GM21619 (cell line): ENCODE measurements around the gene CAMK4.
"Not testable (repeated sequence)": the region's sequence is repeated elsewhere in the genome, so short reads cannot be mapped to it uniquely, and the experiment has no call there.

Experiments
- ATAC-seq: cut with Tn5 transposase; IDR thresholded peaks from one replicate; pipeline ENCODE4 v1.9.1; 2021; ENCODE audit not compliant: unreplicated experiment

The CAMK4 gene

DNA sequence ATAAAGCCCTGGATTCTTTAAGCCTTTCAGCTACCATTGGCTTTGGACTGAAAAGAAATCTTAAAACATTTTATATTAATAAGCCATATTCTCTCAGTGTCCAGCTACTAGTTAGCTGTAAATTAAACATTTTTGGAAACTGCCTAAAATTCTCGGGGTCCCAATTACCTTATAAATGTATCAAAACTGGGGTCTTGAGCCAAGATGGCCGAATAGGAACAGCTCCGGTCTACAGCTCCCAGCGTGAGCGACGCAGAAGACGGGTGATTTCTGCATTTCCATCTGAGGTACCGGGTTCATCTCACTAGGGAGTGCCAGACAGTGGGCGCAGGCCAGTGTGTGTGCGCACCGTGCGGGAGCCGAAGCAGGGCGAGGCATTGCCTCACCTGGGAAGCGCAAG, 77.9 kb downstream of the CAMK4 start:
- not testable (repeated sequence) for ATAC-seq

DNA sequence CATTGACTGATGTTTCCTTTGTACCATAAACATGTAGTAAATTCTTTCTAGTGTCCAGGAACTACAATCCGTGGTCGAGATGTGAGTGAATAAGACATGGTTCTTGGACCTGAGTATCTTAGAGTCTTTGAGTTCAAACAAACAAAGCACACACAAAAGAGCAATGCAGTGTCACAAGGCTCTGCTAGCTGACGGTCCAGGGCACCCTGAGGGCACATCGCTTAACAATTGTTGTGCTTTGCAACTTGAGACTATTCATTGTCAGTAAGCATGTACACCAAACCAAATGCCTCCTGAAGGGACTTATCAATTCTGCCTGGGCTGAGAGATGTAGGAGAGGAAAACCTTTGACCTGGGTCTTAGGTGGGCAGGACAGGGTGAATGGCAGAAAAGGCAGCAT, 84.8 kb downstream of the CAMK4 start:
- ATAC-seq: no peak

DNA sequence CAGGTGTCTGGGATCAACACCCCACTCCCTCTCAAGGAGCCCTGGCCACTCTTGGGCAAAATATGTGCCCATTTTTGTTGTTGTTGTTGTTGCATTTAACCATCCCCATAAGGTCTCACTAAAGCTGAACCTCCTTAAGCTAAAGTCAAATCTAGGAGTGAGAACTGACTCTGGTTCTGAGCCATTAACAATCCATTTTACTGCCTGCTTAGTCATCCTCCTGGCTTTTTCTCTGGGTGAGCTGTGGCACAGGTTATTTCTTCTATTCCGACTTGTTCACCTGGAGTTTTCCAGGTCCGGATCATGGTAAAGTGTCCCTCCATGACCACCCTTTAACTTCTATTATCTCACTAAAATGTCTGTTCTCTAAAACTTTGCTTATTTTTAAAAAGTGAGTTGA, 85.2 kb downstream of the CAMK4 start:
- no peak for ATAC-seq

DNA sequence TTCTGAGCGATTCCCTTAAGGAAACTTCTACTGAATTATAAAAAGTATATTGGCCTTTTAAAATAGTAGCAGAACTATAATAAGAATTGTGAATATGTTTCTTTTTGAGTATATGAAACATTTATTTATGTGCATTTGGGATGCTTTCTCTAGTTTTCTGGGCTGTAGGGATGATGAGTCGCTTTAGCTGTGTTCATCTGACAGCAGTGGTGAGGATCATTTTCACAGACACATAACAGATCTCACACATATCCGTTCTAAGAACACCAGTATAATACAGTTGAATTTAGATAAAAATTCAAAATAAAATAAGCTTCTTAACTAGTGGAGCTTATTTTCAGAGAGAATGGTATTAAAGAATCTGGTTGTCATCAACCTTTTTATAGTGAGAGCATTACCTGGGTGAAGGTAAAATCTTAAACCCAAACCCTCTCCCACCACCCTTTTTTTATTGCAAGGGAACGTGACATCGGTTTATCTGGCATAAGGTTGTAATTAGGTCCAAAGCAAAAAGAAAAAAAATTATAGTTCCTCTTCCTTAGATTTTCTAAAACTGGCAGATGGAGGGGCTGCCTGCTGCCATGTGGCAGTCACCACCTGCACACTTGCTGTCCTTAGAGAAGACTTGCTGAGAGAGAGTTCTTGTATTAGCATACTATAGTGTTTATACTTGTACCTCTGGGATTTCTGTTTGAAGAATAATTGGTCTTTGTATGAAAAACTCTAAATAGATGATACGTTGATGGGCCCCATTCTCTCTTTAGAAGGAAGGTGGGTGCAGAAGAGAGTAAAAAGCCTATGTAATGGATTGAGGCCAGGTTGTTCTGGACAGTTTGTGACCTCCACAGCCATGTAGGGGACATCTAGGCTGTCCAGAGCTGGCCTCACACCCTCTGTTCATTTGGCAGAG, 86.8 kb downstream of the CAMK4 start:
- ATAC-seq: no peak

DNA sequence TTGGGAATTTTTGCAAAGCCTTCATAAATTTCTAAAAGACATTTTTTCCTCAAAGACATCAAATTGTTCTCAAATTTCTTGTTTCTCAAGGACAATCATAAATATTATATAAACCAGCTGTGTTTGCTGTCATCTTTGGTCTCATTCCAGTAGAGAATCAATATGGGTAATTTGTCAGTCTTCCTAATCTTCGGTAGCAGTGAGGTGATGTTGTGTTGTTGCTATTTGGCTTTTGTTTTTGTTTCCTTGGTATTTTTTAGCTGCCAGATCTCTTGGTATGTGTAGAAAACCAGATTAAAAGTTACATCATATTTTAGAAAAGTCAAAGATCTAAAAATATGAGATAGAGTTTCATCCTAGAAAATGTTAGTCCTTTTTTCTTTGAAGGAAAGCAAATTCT, 87.5 kb downstream of the CAMK4 start:
- no peak for ATAC-seq

DNA sequence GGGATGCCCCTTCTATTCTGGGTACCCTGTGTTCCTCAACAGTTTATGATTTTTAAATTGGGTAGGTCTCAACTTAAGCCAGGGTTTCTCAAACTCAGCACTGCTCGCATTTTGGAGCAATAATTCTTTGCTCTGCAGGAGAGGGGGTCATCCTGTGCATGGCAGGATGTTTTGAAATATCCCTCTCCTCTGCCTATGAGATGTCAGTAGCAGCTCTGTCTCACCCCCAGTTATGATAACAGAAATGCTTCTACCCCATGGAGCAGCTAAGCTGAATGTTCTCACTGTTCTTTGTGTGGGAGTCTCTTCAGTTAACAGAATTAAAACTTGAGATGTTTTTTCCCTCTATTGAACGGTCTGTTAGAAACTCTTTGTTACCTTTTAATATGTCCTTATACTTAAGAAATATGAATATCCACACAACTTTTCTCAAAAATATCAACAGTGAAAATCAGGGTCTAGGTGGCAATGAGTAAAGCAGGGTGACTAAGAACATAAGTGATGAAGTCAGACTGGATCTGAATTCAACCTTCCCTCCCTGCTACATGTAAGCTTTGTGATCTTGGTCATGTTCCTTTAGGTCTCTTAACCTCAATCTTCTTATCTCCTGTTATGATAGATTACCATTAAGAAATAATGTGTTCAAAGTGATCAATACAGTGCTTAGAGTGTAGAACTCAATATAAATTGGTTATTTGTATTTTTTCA, 89.0 kb downstream of the CAMK4 start:
- peak; percentile 57 for ATAC-seq

DNA sequence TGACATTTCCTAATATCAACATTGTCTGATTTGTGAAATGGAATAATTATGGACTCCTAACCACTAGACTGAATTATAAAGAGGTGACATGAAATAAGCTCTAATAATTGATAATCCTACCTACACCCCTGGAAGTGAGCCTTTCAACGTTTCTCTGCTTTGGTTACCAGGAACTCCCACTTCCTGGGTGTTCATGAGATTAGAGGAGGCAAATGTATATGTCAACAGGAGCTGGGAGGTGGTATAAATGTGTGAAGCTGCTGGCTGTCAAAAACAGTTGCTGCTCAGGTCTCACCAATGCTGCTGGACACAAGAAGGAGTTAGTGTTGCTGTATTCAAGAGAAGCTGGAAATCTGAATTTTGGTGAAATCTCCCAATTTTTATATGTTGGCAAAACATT, 96.8 kb downstream of the CAMK4 start:
- no peak for ATAC-seq

DNA sequence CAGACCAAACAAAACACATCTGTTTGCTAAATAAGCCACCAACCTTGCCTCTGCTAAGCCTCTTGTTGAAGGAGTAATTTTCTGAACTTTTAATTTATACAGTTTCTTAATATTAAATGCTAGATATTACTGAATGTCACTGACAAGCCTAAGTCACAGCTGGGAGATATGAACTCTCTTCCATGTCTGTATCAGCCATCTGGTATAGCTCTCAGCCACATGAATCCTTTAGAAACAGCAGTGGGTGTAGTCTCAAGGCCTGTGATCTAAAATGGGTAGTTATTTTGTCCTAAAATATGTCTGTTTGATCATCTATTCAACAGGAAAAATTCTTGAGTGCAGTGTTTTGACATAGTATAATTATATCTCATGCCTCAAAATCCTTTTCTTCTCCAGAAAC, 97.2 kb downstream of the CAMK4 start:
- no peak for ATAC-seq

DNA sequence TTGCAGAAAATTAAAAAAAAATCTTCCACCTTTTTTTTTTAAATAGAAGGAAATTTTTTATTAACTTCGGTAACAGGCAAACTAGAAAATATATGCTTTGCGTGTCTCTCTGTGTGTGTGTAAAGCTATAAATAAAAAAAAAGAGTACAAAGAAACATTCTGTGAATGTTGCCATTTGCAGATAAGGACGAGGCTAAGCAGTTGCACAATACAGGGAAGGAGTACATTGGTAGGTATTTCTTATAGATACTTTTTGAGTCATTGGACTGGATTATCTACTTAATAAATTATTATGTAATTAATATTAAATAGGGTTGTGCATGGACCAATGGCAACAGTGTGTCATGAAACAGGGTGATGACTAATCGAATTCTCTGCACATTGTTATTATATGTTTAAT, 102.4 kb downstream of the CAMK4 start:
- no peak for ATAC-seq

DNA sequence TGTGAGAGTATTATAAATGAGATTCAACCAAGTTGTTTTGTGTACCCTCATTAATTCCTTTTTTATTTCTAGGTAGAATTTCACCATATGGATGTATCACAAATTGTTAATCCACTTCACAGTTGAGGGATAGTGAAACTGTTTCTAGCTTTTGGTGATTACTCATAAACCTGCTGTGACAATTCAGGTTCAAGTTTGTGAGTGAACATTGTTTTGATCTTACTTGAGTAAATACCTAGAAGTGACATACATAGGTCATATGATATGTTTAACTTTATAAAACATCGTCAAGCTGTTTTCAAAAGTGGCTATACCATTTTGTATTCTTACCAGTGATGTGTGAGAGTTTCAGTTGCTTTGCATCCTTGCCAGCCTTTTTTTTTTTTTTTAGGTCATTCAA, 112.9 kb downstream of the CAMK4 start:
- no peak for ATAC-seq

DNA sequence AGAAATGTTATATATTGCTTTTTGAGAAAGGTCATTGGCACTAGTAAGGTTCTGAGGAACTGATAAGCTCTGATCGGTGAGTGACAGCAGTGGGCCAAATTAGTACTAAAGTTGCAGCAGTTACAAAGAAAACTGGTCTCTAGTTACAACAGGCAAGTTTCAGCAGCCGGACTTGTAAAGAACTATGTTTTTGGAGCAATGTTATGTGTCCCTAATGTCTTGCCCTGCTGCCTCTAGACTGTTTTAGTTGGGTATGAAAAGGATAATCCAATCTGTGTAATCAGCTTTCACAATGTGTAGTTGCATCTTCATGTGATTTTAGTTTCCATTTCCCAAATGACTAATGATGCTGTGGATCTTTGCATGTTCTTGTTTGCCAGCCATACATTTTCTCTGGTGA, 113.5 kb downstream of the CAMK4 start:
- peak; percentile 60 for ATAC-seq

DNA sequence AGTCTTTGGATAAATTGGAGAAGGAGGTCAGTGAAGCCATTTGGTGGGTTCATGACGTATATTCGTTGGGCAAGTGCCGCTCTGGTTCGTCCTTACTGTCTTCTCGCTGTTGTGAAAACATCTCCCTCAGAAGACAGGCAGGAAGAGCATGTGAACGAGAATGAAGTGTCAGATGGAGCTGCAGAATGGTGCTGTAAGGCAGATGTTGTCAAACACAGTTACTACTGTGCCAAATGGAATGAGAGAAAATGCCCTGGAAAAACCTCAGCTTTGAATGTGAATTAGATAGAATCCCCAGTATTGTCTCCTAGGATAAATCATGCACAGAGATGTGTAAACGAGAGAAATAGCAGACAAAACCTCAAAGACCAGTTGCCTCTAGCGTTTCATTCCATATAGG, 121.5 kb downstream of the CAMK4 start:
- no peak for ATAC-seq

DNA sequence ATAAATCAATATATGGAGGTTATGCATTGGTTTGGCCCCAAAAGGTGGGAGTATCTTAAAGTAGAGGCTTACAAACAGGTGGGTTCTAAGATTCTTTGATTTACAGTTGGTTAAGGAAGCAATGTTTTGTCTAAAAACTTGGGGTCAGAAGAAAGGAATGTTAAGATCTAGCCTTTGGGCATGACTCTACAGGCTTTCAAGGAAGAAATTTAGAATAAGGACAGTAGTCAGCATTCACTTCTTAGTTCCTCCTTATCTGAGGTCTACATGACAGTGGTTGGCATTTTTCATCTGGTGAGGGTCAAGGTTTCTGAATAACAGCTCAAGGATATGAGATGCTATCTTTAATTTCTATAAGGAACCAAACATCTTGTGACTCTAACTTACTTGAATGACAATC, 122.8 kb downstream of the CAMK4 start:
- ATAC-seq: no peak

DNA sequence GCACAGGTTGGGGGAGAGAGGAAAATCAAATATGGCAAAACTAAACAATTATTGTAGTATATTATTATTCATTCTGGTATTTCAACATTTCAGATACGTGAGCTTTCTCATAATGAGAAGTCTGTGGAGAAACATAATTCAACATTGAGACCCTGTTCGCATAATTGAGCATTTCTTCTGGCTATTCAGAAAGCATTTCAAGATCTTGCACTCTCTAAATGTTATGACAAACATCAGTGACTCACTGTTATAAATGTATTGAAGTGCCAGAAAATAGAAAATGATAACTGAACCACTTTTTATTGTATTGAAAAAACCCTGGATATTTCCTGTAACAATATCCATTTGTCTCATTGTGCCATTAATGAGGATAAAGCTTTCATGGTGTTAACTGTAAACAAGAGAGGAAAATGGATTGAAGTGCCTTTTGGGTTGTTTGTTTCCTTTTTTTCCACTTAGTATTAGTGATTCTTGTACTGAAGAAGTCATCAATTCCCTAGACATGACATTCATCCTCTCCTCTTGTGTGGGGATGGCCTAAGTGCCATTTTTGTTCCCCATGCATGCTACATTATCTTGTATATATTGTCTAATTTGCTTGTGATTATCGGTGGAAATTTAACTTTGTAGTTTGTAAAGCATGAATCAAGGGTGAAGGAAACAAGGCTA, 124.6 kb downstream of the CAMK4 start:
- no peak for ATAC-seq

DNA sequence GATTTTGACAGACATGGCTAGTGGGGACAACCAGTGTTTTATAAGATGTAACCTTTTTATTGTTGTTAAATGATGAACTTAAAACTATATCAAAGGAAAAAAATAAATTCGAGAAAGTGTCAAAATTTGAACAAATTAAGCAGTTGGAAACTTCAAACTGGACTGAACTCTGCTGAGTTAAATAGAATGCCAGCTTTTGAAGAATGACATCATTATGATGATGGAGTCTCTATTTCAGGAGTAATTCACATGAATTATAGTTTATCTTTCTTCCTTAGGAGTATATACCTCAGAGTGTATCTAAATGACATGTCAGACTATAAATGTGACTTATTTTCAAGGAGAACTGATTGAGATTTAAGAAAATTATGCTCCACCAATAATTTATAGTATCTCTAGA, 125.2 kb downstream of the CAMK4 start:
- ATAC-seq: no peak

DNA sequence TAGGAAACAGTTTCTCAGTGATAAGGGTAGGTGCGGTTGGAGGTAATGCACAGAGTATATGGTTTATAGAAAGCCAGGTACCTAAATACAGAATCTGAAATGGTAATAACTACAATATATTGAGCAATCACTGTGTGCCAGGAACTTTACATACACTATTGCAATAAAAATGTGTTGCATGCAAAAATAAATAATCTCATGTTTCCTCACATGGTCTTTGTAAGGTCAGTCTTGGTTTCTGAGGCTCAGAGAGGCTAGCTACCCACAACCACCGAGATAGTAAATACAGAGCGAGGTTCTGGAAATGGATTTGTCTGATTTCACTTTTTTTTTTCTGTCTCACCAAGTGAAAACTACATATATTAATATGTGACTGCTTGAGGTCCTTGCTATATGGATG, 128.9 kb downstream of the CAMK4 start:
- no peak for ATAC-seq

DNA sequence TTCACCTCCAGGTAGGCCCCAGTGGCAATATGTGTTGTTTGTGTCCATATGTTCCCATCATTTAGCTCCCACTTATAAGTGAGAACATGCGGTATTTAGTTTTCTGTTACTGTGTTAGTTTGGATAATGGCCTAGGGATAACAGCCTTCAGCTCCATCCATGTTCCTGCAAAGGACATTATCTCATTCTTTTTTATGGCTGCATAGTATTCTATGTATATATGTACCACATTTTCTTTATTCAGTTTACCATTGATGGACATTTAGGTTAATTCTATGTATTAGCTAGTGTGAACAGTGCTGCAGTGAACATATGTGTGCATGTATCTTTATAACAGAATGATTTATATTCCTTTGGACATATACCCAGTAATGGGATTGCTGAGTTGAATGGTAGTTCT, 134.5 kb downstream of the CAMK4 start:
- ATAC-seq: not testable (repeated sequence)

DNA sequence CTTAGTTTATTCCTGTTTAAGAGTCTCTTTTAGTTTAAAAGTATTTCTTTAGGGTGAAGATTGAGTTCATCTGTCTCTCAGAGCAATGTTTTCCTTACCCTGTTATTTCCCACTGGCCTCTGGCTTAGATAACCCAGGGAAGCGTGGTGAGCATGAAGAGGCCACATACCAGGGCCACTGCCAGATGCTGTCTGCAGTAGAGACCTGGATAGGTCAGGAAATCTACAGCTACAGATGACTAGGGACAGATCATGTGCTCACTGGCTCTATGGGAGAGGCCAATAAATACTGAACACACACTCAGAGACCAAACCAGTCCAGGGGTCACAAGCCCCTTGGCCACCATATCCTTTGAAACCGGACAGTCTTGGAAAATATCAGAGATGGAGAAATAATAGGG, 136.0 kb downstream of the CAMK4 start:
- no peak for ATAC-seq

DNA sequence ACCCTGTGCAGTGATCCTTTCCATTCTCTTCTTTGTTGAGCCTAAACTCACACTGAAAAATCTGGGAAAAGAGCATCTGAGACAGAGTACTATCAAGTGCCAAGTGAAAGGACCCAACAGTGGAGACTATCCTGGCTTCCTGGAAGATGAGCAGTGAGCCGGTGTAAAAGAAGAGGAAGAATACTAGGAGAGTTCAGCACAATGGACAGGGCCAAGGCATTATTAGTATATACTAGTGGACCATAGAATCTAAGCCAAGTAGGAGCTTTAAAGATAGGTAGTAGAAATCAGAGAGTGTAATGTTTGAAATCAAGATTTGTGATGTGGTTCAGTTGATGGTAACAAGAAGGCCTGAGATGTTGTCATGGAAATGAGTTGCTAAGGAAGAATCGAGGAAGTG, 140.8 kb downstream of the CAMK4 start:
- no peak for ATAC-seq

DNA sequence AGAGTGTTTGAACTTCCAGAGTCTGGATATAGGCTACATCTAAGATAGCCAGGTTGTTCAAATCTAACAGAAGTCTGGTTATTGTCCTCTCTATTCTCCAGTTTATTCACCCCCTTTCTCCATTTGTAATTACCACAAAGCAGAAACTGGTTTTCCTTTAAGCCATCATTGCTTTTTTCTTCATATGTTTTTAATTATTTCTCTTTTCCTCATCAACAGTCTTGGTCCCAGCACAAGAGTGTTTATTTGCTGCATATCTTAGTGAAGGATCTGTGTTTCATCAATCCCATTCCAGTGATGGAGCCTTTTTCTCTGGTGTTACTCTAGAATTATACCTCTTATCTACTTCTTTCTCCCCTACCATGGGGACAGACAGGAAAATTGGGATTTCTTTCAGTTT, 142.2 kb downstream of the CAMK4 start:
- ATAC-seq: no peak

DNA sequence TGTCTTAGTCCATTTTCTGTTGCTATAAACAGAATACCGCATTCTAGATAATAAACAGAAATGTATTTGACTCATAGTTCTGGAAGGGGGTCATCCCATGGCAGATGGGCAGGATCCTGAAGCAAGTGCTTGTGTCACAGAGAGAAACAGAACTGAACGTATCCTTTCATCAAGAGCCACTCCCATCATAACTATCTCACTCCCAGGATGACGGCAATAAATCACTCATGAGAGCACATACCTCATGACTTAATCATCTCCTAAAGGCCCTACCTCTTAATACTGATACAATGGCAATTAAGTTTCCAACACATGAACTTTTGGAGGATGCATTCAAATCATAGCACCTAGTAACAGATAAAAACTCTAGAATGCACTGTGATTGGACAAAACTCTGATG, 142.9 kb downstream of the CAMK4 start:
- no peak for ATAC-seq

DNA sequence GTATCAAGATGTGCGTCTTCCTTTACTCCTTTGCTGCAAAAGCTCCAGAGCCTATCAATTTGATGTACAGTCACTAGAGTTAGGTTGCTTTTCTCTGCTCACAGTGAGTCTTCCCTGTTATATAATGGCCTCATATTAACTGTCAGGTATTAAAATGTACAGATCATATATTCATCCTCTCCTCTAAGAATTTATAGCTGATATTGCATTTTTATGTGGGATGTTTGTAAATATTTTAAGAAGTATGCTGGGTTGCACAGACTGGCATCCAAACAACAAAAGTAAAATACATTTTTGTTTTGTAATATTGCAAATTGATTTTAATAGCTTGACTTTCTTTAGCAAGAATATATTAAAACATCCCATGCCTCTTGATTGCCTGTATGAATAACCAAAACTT, 148.6 kb downstream of the CAMK4 start:
- no peak for ATAC-seq
